COLO668 (cell line): ENCODE data around the gene DNAJC4.

Experiments
- DNase-seq: peaks from one replicate; lab custom pipeline; 2025; ENCODE audit not compliant: unreplicated experiment; lab: John Stamatoyannopoulos, UW

DNAJC4 gene

GRCh38 chr11:64230171-64230984 lies at the start of gene DNAJC4:
DNAJC4 (plus strand) TSS chr11:64230548; CDS start chr11:64230855, 307 bp downstream.
- peak; percentile 94 for DNase-seq

- no peak for DNase-seq
These were observed 49.5 kb upstream of the DNAJC4 start for GRCh38 chr11:64180891-64181290.

- peak; percentile 83 for DNase-seq
These were observed 48.6 kb upstream of the DNAJC4 start for GRCh38 chr11:64181506-64182411.

- no peak for DNase-seq
These were observed 46.5 kb upstream of the DNAJC4 start for GRCh38 chr11:64183890-64184289.

- peak; percentile 86 for DNase-seq
These were observed 45.1 kb upstream of the DNAJC4 start for GRCh38 chr11:64185175-64185692.

GRCh38 chr11:64185693-64186491 lies 44.5 kb upstream of the DNAJC4 start, which contains the start of gene STIP1:
STIP1 (plus strand) TSS chr11:64186171; CDS start chr11:64186262, 91 bp downstream.
- DNase-seq = peak; percentile 100

GRCh38 chr11:64186492-64187165 lies 43.7 kb upstream of the DNAJC4 start:
- no peak for DNase-seq

GRCh38 chr11:64192434-64192833 lies 37.9 kb upstream of the DNAJC4 start:
- no peak for DNase-seq

GRCh38 chr11:64196626-64197025 lies 33.7 kb upstream of the DNAJC4 start:
- no peak for DNase-seq

- no peak for DNase-seq
These were observed 31.8 kb upstream of the DNAJC4 start for GRCh38 chr11:64198511-64198910.

- no peak for DNase-seq
These were observed 28.8 kb upstream of the DNAJC4 start for GRCh38 chr11:64201543-64201942.

GRCh38 chr11:64202992-64203391 lies 27.4 kb upstream of the DNAJC4 start:
- no peak for DNase-seq

GRCh38 chr11:64203421-64204079 lies 26.8 kb upstream of the DNAJC4 start:
- no peak for DNase-seq

GRCh38 chr11:64204080-64204440 lies 26.3 kb upstream of the DNAJC4 start:
- DNase-seq = no peak

GRCh38 chr11:64204464-64204989 lies 25.8 kb upstream of the DNAJC4 start:
- DNase-seq = peak; percentile 64

GRCh38 chr11:64206457-64207255 lies 23.7 kb upstream of the DNAJC4 start, which contains the start of gene FERMT3:
FERMT3 (plus strand) TSS chr11:64206721; CDS start chr11:64207365, 644 bp downstream.
- no peak for DNase-seq

GRCh38 chr11:64207256-64208085 lies 22.9 kb upstream of the DNAJC4 start:
- DNase-seq = no peak
